Measurements from ENCODE around the gene RECK. TPM values are rescaled to one million over a fixed set of nuclear protein-coding genes. Genes with fewer than 3 reads are reported as not detected.
A peak's percentile ranks its signal among the peaks of the same experiment; 100 is the strongest.

Gene RECK
- total and polyA plus RNA-seq, 3 experiments from 2014 or later, result 3.7 to 15.0 (median 4.3) TPM

- peaks cover 0 to 5% (median 0%) of the 10 kb centered on the region in 3 donors for H3K36me3 Mint-ChIP-seq
- H3K9me3 ChIP-seq (ENCODE audit: low read length), result no peaks in the 10 kb centered on the region
- no peak overlapping the region for H3K4me3 Mint-ChIP-seq
- peaks cover 0 to 3% (median 0%) of the 10 kb centered on the region in 3 donors for H3K4me1 Mint-ChIP-seq
- no peak overlapping the region for H3K4me3 ChIP-seq (ENCODE audit: low read length)
- no peaks in the 10 kb centered on the region for H3K27me3 ChIP-seq (ENCODE audit: insufficient read depth, low read length, poor library complexity, severe bottlenecking)
- ChIA-PET CTCF (no interaction called here), POLR2A (no interaction called here)
- no peaks in the 10 kb centered on the region for H3K27me3 Mint-ChIP-seq
- no peak for DNase-seq
- H3K27ac Mint-ChIP-seq, result no peak overlapping the region
- no peaks in the 10 kb centered on the region for H3K36me3 ChIP-seq (ENCODE audit: insufficient read depth, low read length)
- no peak overlapping the region for H3K27ac ChIP-seq (ENCODE audit: low read depth, low read length)
- H3K9me3 Mint-ChIP-seq, result no peaks in the 10 kb centered on the region
- H3K4me1 ChIP-seq (ENCODE audit: insufficient read depth, low read length), result no peaks in the 10 kb centered on the region
These were observed 13.8 kb downstream of the RECK start for GRCh38 chr9:36050476-36050875.

GRCh38 chr9:36051317-36051716 lies 14.6 kb downstream of the RECK start:
- DNase-seq, result no peak
- ChIA-PET POLR2A (no interaction called here), CTCF (interaction anchor here (1.4 kb wide), 1 partner anchor 28 kb away, joined by 3 read pairs; no protein-coding TSS in a partner anchor)
- Histone ChIP-seq H3K27ac (ENCODE audit: low read depth, low read length) (no peak overlapping the region), H3K9me3 (ENCODE audit: low read length) (no peaks in the 10 kb centered on the region), H3K27me3 (ENCODE audit: insufficient read depth, low read length, poor library complexity, severe bottlenecking) (no peaks in the 10 kb centered on the region), H3K4me3 (ENCODE audit: low read length) (no peak overlapping the region), H3K4me1 (ENCODE audit: insufficient read depth, low read length) (no peaks in the 10 kb centered on the region), H3K36me3 (ENCODE audit: insufficient read depth, low read length) (no peaks in the 10 kb centered on the region)
- Mint-ChIP-seq H3K4me3 (no peak overlapping the region), H3K36me3 (peaks cover 0 to 5% (median 0%) of the 10 kb centered on the region in 3 donors), H3K9me3 (no peaks in the 10 kb centered on the region), H3K27me3 (no peaks in the 10 kb centered on the region), H3K27ac (no peak overlapping the region), H3K4me1 (peaks cover 0 to under 1% (median 0%) of the 10 kb centered on the region in 3 donors)

- Histone ChIP-seq H3K36me3 (ENCODE audit: insufficient read depth, low read length) (no peaks in the 10 kb centered on the region), H3K27me3 (ENCODE audit: insufficient read depth, low read length, poor library complexity, severe bottlenecking) (no peaks in the 10 kb centered on the region), H3K4me1 (ENCODE audit: insufficient read depth, low read length) (no peaks in the 10 kb centered on the region), H3K27ac (ENCODE audit: low read depth, low read length) (no peak overlapping the region), H3K4me3 (ENCODE audit: low read length) (no peak overlapping the region), H3K9me3 (ENCODE audit: low read length) (no peaks in the 10 kb centered on the region)
- Mint-ChIP-seq H3K36me3 (peaks cover 0 to 9% (median 0%) of the 10 kb centered on the region in 3 donors), H3K27ac (no peak overlapping the region), H3K27me3 (no peaks in the 10 kb centered on the region), H3K4me1 (no peaks in the 10 kb centered on the region), H3K9me3 (no peaks in the 10 kb centered on the region), H3K4me3 (no peak overlapping the region)
- no peak for DNase-seq
- POLR2A ChIA-PET, result no interaction called here
- CTCF ChIA-PET, result interaction anchor here (1.2 kb wide), 1 partner anchor 16 kb away, joined by 3 read pairs; no protein-coding TSS in a partner anchor
These were observed 17.3 kb downstream of the RECK start for GRCh38 chr9:36053971-36054370.

GRCh38 chr9:36056896-36057295 lies 20.2 kb downstream of the RECK start:
- Mint-ChIP-seq H3K27ac (no peak overlapping the region), H3K36me3 (peaks cover 6 to 28% (median 9%) of the 10 kb centered on the region in 3 donors), H3K4me1 (no peaks in the 10 kb centered on the region), H3K9me3 (no peaks in the 10 kb centered on the region), H3K4me3 (no peak overlapping the region), H3K27me3 (no peaks in the 10 kb centered on the region)
- no peaks in the 10 kb centered on the region for H3K36me3 ChIP-seq (ENCODE audit: insufficient read depth, low read length)
- H3K27ac ChIP-seq (ENCODE audit: low read depth, low read length), result no peak overlapping the region
- no peaks in the 10 kb centered on the region for H3K27me3 ChIP-seq (ENCODE audit: insufficient read depth, low read length, poor library complexity, severe bottlenecking)
- no peaks in the 10 kb centered on the region for H3K9me3 ChIP-seq (ENCODE audit: low read length)
- no peak for DNase-seq
- H3K4me1 ChIP-seq (ENCODE audit: insufficient read depth, low read length), result no peaks in the 10 kb centered on the region
- H3K4me3 ChIP-seq (ENCODE audit: low read length), result no peak overlapping the region
- CTCF ChIA-PET, result no interaction called here
- POLR2A ChIA-PET, result no interaction called here

GRCh38 chr9:36063804-36064447 lies 27.2 kb downstream of the RECK start:
- Histone ChIP-seq H3K4me3 (ENCODE audit: low read length) (no peak overlapping the region), H3K27ac (ENCODE audit: low read depth, low read length) (no peak overlapping the region), H3K9me3 (ENCODE audit: low read length) (no peaks in the 10 kb centered on the region), H3K36me3 (ENCODE audit: insufficient read depth, low read length) (peaks cover 10% of the 10 kb centered on the region), H3K4me1 (ENCODE audit: insufficient read depth, low read length) (no peaks in the 10 kb centered on the region), H3K27me3 (ENCODE audit: insufficient read depth, low read length, poor library complexity, severe bottlenecking) (no peaks in the 10 kb centered on the region)
- Mint-ChIP-seq H3K27ac (no peak overlapping the region), H3K36me3 (peaks cover 15 to 46% (median 26%) of the 10 kb centered on the region in 3 donors), H3K4me1 (peaks cover 0 to 3% (median 0%) of the 10 kb centered on the region in 3 donors), H3K4me3 (no peak overlapping the region), H3K9me3 (no peaks in the 10 kb centered on the region), H3K27me3 (no peaks in the 10 kb centered on the region)
- ChIA-PET POLR2A (no interaction called here), CTCF (interaction anchor here (1.0 kb wide), 1 partner anchor 39 kb away, joined by 3 read pairs; no protein-coding TSS in a partner anchor)
- DNase-seq, result no peak

- Mint-ChIP-seq H3K9me3 (no peaks in the 10 kb centered on the region), H3K36me3 (peaks cover 15 to 45% (median 26%) of the 10 kb centered on the region in 3 donors), H3K4me3 (no peak overlapping the region), H3K27ac (no peak overlapping the region), H3K27me3 (no peaks in the 10 kb centered on the region), H3K4me1 (peaks cover 0 to 3% (median 0%) of the 10 kb centered on the region in 3 donors)
- Histone ChIP-seq H3K4me1 (ENCODE audit: insufficient read depth, low read length) (no peaks in the 10 kb centered on the region), H3K9me3 (ENCODE audit: low read length) (no peaks in the 10 kb centered on the region), H3K27ac (ENCODE audit: low read depth, low read length) (no peak overlapping the region), H3K36me3 (ENCODE audit: insufficient read depth, low read length) (peaks cover 10% of the 10 kb centered on the region), H3K4me3 (ENCODE audit: low read length) (no peak overlapping the region), H3K27me3 (ENCODE audit: insufficient read depth, low read length, poor library complexity, severe bottlenecking) (no peaks in the 10 kb centered on the region)
- ChIA-PET CTCF (interaction anchor here (1.0 kb wide), 1 partner anchor 38 kb away, joined by 3 read pairs; no protein-coding TSS in a partner anchor), POLR2A (interaction anchor here (0.6 kb wide), 1 partner anchor 90 kb away, joined by 7 read pairs; no protein-coding TSS in a partner anchor)
- no peak for DNase-seq
These were observed 27.8 kb downstream of the RECK start for GRCh38 chr9:36064448-36065037.

GRCh38 chr9:36074055-36074454 lies 37.3 kb downstream of the RECK start:
- H3K4me1 ChIP-seq (ENCODE audit: insufficient read depth, low read length), result no peaks in the 10 kb centered on the region
- H3K9me3 Mint-ChIP-seq, result no peaks in the 10 kb centered on the region

GRCh38 chr9:36074870-36075532 lies 38.3 kb downstream of the RECK start:
- peak overlapping the region in 2 of 8 donors; percentile 23 to 57 for H3K27ac Mint-ChIP-seq
- H3K27me3 Mint-ChIP-seq, result no peaks in the 10 kb centered on the region
- Histone ChIP-seq H3K36me3 (ENCODE audit: insufficient read depth, low read length) (no peaks in the 10 kb centered on the region), H3K4me1 (ENCODE audit: insufficient read depth, low read length) (no peaks in the 10 kb centered on the region), H3K27ac (ENCODE audit: low read depth, low read length) (no peak overlapping the region), H3K4me3 (ENCODE audit: low read length) (no peak overlapping the region), H3K9me3 (ENCODE audit: low read length) (no peaks in the 10 kb centered on the region), H3K27me3 (ENCODE audit: insufficient read depth, low read length, poor library complexity, severe bottlenecking) (no peaks in the 10 kb centered on the region)
- H3K36me3 Mint-ChIP-seq, result peaks cover 0 to 10% (median 5%) of the 10 kb centered on the region in 3 donors
- no peak overlapping the region for H3K4me3 Mint-ChIP-seq
- no peaks in the 10 kb centered on the region for H3K9me3 Mint-ChIP-seq
- ChIA-PET POLR2A (no interaction called here), CTCF (no interaction called here)
- H3K4me1 Mint-ChIP-seq, result no peaks in the 10 kb centered on the region
- no peak for DNase-seq

More at GRCh38 chr9:36074055-36074454, 37.3 kb downstream of the RECK start:
- no peaks in the 10 kb centered on the region for H3K27me3 Mint-ChIP-seq
- peaks cover 0 to 10% (median 7%) of the 10 kb centered on the region in 3 donors for H3K36me3 Mint-ChIP-seq
- H3K4me1 Mint-ChIP-seq, result no peaks in the 10 kb centered on the region
- Histone ChIP-seq H3K27me3 (ENCODE audit: insufficient read depth, low read length, poor library complexity, severe bottlenecking) (no peaks in the 10 kb centered on the region), H3K4me3 (ENCODE audit: low read length) (no peak overlapping the region), H3K36me3 (ENCODE audit: insufficient read depth, low read length) (no peaks in the 10 kb centered on the region), H3K9me3 (ENCODE audit: low read length) (no peaks in the 10 kb centered on the region), H3K27ac (ENCODE audit: low read depth, low read length) (no peak overlapping the region)
- DNase-seq, result no peak
- no peak overlapping the region for H3K4me3 Mint-ChIP-seq
- ChIA-PET CTCF (no interaction called here), POLR2A (no interaction called here)
- no peak overlapping the region for H3K27ac Mint-ChIP-seq

All from CD8-positive, alpha-beta memory T cell (primary cell).